ENCODE measurements around the gene NMT1.

NMT1 gene

GRCh38 chr17:45150911-45151809 is 90.0 kb downstream of the NMT1 start:
- no peak for DNase-seq (ENCODE audit: low spot score)

DNA sequence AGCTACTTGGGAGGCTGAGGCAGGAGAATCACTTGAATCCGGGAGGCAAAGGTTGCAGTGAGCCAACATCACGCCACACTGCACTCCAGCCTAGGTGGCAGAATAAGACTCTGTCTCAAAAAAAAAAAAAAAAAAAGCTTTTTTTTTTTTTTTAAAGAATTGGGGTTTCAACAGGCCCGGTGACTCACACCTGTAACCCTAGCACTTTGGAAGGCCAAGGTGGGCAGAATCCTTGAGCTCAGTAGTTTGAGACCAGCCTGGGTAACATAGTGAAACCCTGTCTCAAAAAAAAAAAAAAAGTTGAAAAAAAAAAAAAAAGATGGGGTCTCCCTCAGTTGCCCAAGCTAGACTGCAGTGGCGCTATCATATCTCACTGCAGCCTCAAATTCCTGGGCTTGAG is 93.9 kb downstream of the NMT1 start:
- DNase-seq (ENCODE audit: low spot score) = no peak

GRCh38 chr17:45155483-45155882 is 94.4 kb downstream of the NMT1 start:
- no peak for DNase-seq (ENCODE audit: low spot score)

- DNase-seq (ENCODE audit: low spot score) = no peak
Observed at GRCh38 chr17:45156242-45156641, 95.1 kb downstream of the NMT1 start.

Data from Ammon's horn (tissue), 1 donor.